ENCODE data around the gene LDLRAD4. TPM values are rescaled to one million over a fixed set of nuclear protein-coding genes. Genes with fewer than 3 reads are reported as not detected.

LDLRAD4 gene
- total and polyA plus RNA-seq, 2 donors (not counting 1 experiment from before 2014, with no cell fraction given) = 13.9 to 35.7 TPM

DNA sequence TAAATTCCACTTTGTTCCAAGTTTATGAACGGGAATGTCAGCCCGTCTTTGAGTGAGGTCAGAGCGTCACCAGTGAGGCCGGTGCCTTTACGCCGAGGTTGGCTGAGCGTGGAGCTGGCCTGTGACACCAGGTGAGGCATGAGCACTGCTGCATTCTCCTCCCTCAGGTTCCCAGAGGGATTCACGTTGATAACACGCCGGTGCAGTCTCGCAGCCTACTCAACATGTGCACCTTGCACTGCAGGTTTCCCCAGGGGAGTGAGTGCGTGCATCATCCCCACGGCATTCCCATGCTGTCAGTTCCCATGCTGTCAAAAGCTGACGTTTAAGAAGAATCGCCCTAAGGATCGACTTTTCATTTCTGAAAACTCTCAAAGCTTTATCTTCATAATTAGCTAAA is 213.3 kb downstream of the LDLRAD4 start:
- Mint-ChIP-seq H3K27ac (no peak overlapping the region), H3K4me3 (no peak overlapping the region), H3K27me3 (peaks cover 7% of the 10 kb centered on the region), H3K4me1 (no peaks in the 10 kb centered on the region), H3K9me3 (ENCODE audit: insufficient read depth) (no peaks in the 10 kb centered on the region)
- no peak for TF ChIP-seq EZH2 (IDR thresholded peaks at IDR 0.05; ENCODE audit: borderline replicate concordance, insufficient read depth, low read depth, low read length, poor library complexity, severe bottlenecking)
- TF ChIP-seq, protein P1, sequence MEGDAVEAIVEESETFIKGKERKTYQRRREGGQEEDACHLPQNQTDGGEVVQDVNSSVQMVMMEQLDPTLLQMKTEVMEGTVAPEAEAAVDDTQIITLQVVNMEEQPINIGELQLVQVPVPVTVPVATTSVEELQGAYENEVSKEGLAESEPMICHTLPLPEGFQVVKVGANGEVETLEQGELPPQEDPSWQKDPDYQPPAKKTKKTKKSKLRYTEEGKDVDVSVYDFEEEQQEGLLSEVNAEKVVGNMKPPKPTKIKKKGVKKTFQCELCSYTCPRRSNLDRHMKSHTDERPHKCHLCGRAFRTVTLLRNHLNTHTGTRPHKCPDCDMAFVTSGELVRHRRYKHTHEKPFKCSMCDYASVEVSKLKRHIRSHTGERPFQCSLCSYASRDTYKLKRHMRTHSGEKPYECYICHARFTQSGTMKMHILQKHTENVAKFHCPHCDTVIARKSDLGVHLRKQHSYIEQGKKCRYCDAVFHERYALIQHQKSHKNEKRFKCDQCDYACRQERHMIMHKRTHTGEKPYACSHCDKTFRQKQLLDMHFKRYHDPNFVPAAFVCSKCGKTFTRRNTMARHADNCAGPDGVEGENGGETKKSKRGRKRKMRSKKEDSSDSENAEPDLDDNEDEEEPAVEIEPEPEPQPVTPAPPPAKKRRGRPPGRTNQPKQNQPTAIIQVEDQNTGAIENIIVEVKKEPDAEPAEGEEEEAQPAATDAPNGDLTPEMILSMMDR (IDR thresholded peaks at IDR 0.05) = no peak
- no peak for ATAC-seq (ENCODE audit: low read depth)
- no peak overlapping the region for H3K4me2 ChIP-seq (replicated peaks; ENCODE audit: low read depth, low read length, poor library complexity, severe bottlenecking)
- WGBS (ENCODE audit: insufficient coverage) = 89% methylated on average over 16 of the region's 16 CpGs
- no peak overlapping the region for H3K27ac ChIP-seq (ENCODE audit: low read length in 2 of 2)
- H2AFZ ChIP-seq (ENCODE audit: insufficient read depth, low read depth, low read length, poor library complexity, severe bottlenecking) = no peak overlapping the region
- H3K4me3 ChIP-seq (ENCODE audit: control extremely low read depth in 1 of 5, extremely low read depth in 1 of 5, insufficient read depth in 1 of 5, low read depth in 2 of 5, low read length in 4 of 5) = no peak overlapping the region
- no peak for DNase-seq
- H3K4me1 ChIP-seq (ENCODE audit: control insufficient read depth in 2 of 2, insufficient read depth in 2 of 2, low read length in 2 of 2) = no peaks in the 10 kb centered on the region
- no peaks in the 10 kb centered on the region for H3K9me3 ChIP-seq (ENCODE audit: control extremely low read depth in 1 of 3, control insufficient read depth in 2 of 3, insufficient read depth in 1 of 3, low read length in 2 of 3)
- ChIA-PET CTCF (no interaction called here), POLR2A (no interaction called here)
- H3K79me2 ChIP-seq (ENCODE audit: control insufficient read depth, insufficient read depth, low read length) = no peaks in the 10 kb centered on the region
- H4K20me1 ChIP-seq (ENCODE audit: control insufficient read depth, insufficient read depth, low read length, poor library complexity, severe bottlenecking) = no peaks in the 10 kb centered on the region
- no peaks in the 10 kb centered on the region for H3K27me3 ChIP-seq (replicated peaks in 1 of 4; ENCODE audit: control extremely low read depth in 1 of 4, control insufficient read depth in 3 of 4, insufficient read depth in 4 of 4, low read length in 3 of 4)
- no peak overlapping the region for H3K9ac ChIP-seq (ENCODE audit: low read length)
- intact Hi-C loops (cut with micrococcal nuclease) = no loop called here
- H3K36me3 ChIP-seq (replicated peaks in 1 of 2; ENCODE audit: control extremely low read depth in 1 of 2, control insufficient read depth in 1 of 2, extremely low read depth in 1 of 2, insufficient read depth in 2 of 2, low read length in 1 of 2) = no peaks in the 10 kb centered on the region

DNA sequence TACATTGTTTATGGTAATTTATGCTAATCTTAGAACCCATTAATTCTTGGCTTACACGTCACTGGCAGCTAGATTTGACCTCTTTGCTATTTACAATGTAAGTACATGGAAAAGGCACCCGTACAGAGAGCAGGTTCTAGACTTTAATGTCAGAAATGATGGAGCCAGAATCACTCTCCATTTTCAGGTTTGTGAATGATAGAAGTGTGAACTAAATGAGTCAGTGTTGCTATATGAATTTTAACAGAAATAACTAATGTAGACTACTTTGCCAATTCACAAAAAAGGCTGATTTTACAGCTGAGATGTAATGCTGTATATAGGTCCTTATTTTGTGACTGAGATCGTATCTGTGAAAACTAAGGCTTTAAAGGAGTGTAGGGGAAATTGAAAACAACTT is 214.6 kb downstream of the LDLRAD4 start:
- Histone ChIP-seq H3K36me3 (replicated peaks in 1 of 2; ENCODE audit: control extremely low read depth in 1 of 2, control insufficient read depth in 1 of 2, extremely low read depth in 1 of 2, insufficient read depth in 2 of 2, low read length in 1 of 2) (no peaks in the 10 kb centered on the region), H3K79me2 (ENCODE audit: control insufficient read depth, insufficient read depth, low read length) (no peaks in the 10 kb centered on the region), H3K27ac (ENCODE audit: low read length in 2 of 2) (no peak overlapping the region), H3K4me1 (ENCODE audit: control insufficient read depth in 2 of 2, insufficient read depth in 2 of 2, low read length in 2 of 2) (peaks cover 4 to 8% of the 10 kb centered on the region in 2 donors), H3K9me3 (ENCODE audit: control extremely low read depth in 1 of 3, control insufficient read depth in 2 of 3, insufficient read depth in 1 of 3, low read length in 2 of 3) (no peaks in the 10 kb centered on the region), H4K20me1 (ENCODE audit: control insufficient read depth, insufficient read depth, low read length, poor library complexity, severe bottlenecking) (no peaks in the 10 kb centered on the region), H3K4me3 (ENCODE audit: control extremely low read depth in 1 of 5, extremely low read depth in 1 of 5, insufficient read depth in 1 of 5, low read depth in 2 of 5, low read length in 4 of 5) (no peak overlapping the region), H3K4me2 (replicated peaks; ENCODE audit: low read depth, low read length, poor library complexity, severe bottlenecking) (no peak overlapping the region), H3K9ac (ENCODE audit: low read length) (no peak overlapping the region), H2AFZ (ENCODE audit: insufficient read depth, low read depth, low read length, poor library complexity, severe bottlenecking) (no peak overlapping the region), H3K27me3 (replicated peaks in 1 of 4; ENCODE audit: control extremely low read depth in 1 of 4, control insufficient read depth in 3 of 4, insufficient read depth in 4 of 4, low read length in 3 of 4) (no peaks in the 10 kb centered on the region)
- Mint-ChIP-seq H3K27me3 (peaks cover 7% of the 10 kb centered on the region), H3K9me3 (ENCODE audit: insufficient read depth) (no peaks in the 10 kb centered on the region), H3K27ac (no peak overlapping the region), H3K4me1 (peaks cover 7% of the 10 kb centered on the region), H3K4me3 (no peak overlapping the region)
- ChIA-PET POLR2A (no interaction called here), CTCF (no interaction called here)
- no peak for ATAC-seq (ENCODE audit: low read depth)
- DNase-seq = no peak
- intact Hi-C loops (cut with micrococcal nuclease) = no loop called here
- 92% methylated on average over 2 of the region's 3 CpGs for WGBS (ENCODE audit: insufficient coverage)
- TF ChIP-seq, protein P1 (IDR thresholded peaks at IDR 0.05) = no peak
- TF ChIP-seq EZH2 (IDR thresholded peaks at IDR 0.05; ENCODE audit: borderline replicate concordance, insufficient read depth, low read depth, low read length, poor library complexity, severe bottlenecking) = no peak
